ENCODE measurements around the gene ANKRD6. TPM values are rescaled to one million over a fixed set of nuclear protein-coding genes. Genes with fewer than 3 reads are reported as not detected.

ANKRD6 gene
- total and polyA plus RNA-seq, 2 experiments from 2014 or later = 9.3 to 20.9 TPM

GRCh38 chr6:89581689-89582088 is 148.7 kb downstream of the ANKRD6 start:
- no peaks in the 10 kb centered on the region for H3K4me1 ChIP-seq (ENCODE audit: insufficient read depth)
- no peak overlapping the region for H3K27ac ChIP-seq
- no peak overlapping the region for H3K4me3 ChIP-seq
- H3K27me3 ChIP-seq = no peaks in the 10 kb centered on the region
- H3K36me3 ChIP-seq (replicated peaks; ENCODE audit: insufficient read depth, low read depth) = no peaks in the 10 kb centered on the region
- no peaks in the 10 kb centered on the region for H3K9me3 ChIP-seq (ENCODE audit: low read depth)
- 85% methylated on average over 4 of the region's 4 CpGs for WGBS (ENCODE audit: low lambda C conversion rate, missing lambda C conversion rate)
- no peak overlapping the region for H3K4me2 ChIP-seq
- DNase-seq (ENCODE audit: low spot score) = no peak
- no peaks in the 10 kb centered on the region for H3K9me2 ChIP-seq (replicated peaks; ENCODE audit: insufficient read depth)
- no peak overlapping the region for H2AFZ ChIP-seq
- TF ChIP-seq EZH2phosphoT487 (IDR thresholded peaks at IDR 0.05; ENCODE audit: low read depth, severe bottlenecking, unreplicated experiment) = no peak
- TF ChIP-seq CTCF (IDR thresholded peaks at IDR 0.05; ENCODE audit: poor library complexity) = no peak
- no peak for TF ChIP-seq EZH2 (IDR thresholded peaks at IDR 0.05; ENCODE audit: borderline replicate concordance)
- no peaks in the 10 kb centered on the region for H3K79me2 ChIP-seq
- no peaks in the 10 kb centered on the region for H4K20me1 ChIP-seq (ENCODE audit: insufficient read depth, poor library complexity, severe bottlenecking)

- Histone ChIP-seq H3K4me2 (no peak overlapping the region), H3K27ac (no peak overlapping the region), H3K9me2 (replicated peaks; ENCODE audit: insufficient read depth) (no peaks in the 10 kb centered on the region), H3K4me3 (no peak overlapping the region), H4K20me1 (ENCODE audit: insufficient read depth, poor library complexity, severe bottlenecking) (no peaks in the 10 kb centered on the region), H2AFZ (no peak overlapping the region), H3K9me3 (ENCODE audit: low read depth) (no peaks in the 10 kb centered on the region), H3K79me2 (no peaks in the 10 kb centered on the region), H3K4me1 (ENCODE audit: insufficient read depth) (no peaks in the 10 kb centered on the region), H3K27me3 (no peaks in the 10 kb centered on the region), H3K36me3 (replicated peaks; ENCODE audit: insufficient read depth, low read depth) (no peaks in the 10 kb centered on the region)
- TF ChIP-seq EZH2 (IDR thresholded peaks at IDR 0.05; ENCODE audit: borderline replicate concordance) (no peak), CTCF (IDR thresholded peaks at IDR 0.05; ENCODE audit: poor library complexity) (no peak), EZH2phosphoT487 (IDR thresholded peaks at IDR 0.05; ENCODE audit: low read depth, severe bottlenecking, unreplicated experiment) (no peak)
- DNase-seq (ENCODE audit: low spot score) = no peak
- WGBS (ENCODE audit: low lambda C conversion rate, missing lambda C conversion rate) = 57% methylated on average over 4 of the region's 4 CpGs
Measured at GRCh38 chr6:89582669-89583325, 149.8 kb downstream of the ANKRD6 start.

- no peaks in the 10 kb centered on the region for H3K36me3 ChIP-seq (replicated peaks; ENCODE audit: insufficient read depth, low read depth)
- H3K4me3 ChIP-seq = no peak overlapping the region
- H3K27ac ChIP-seq = no peak overlapping the region
- TF ChIP-seq CTCF (IDR thresholded peaks at IDR 0.05; ENCODE audit: poor library complexity) = no peak
- TF ChIP-seq EZH2phosphoT487 (IDR thresholded peaks at IDR 0.05; ENCODE audit: low read depth, severe bottlenecking, unreplicated experiment) = no peak
- TF ChIP-seq EZH2 (IDR thresholded peaks at IDR 0.05; ENCODE audit: borderline replicate concordance) = no peak
- no peaks in the 10 kb centered on the region for H3K9me2 ChIP-seq (replicated peaks; ENCODE audit: insufficient read depth)
- H3K4me1 ChIP-seq (ENCODE audit: insufficient read depth) = no peaks in the 10 kb centered on the region
- WGBS (ENCODE audit: low lambda C conversion rate, missing lambda C conversion rate) = 81% methylated on average over 2 of the region's 2 CpGs
- H3K79me2 ChIP-seq = no peaks in the 10 kb centered on the region
- H3K9me3 ChIP-seq (ENCODE audit: low read depth) = no peaks in the 10 kb centered on the region
- no peak overlapping the region for H3K4me2 ChIP-seq
- no peak overlapping the region for H2AFZ ChIP-seq
- no peaks in the 10 kb centered on the region for H3K27me3 ChIP-seq
- no peaks in the 10 kb centered on the region for H4K20me1 ChIP-seq (ENCODE audit: insufficient read depth, poor library complexity, severe bottlenecking)
- DNase-seq (ENCODE audit: low spot score) = no peak
Measured at GRCh38 chr6:89583559-89583958, 150.6 kb downstream of the ANKRD6 start.
